ENCODE data around the gene FALEC.

The FALEC gene

GRCh38 chr1:150548324-150548631, 32.7 kb downstream of the FALEC start:
- DNase-seq = no peak

GRCh38 chr1:150548632-150549495, 33.3 kb downstream of the FALEC start, which contains the start of gene ADAMTSL4:
TSS of gene ADAMTSL4 (plus strand) at chr1:150549408. CDS start at chr1:150552289, 2,881 bp downstream.
- DNase-seq = peak; percentile 60

GRCh38 chr1:150549496-150550221, 34.1 kb downstream of the FALEC start:
- no peak for DNase-seq

- no peak for DNase-seq
Measured at GRCh38 chr1:150550222-150551050, 34.9 kb downstream of the FALEC start.

GRCh38 chr1:150551051-150551783, 35.7 kb downstream of the FALEC start:
- DNase-seq = peak; percentile 33

- no peak for DNase-seq
Measured at GRCh38 chr1:150551784-150552127, 36.2 kb downstream of the FALEC start.

GRCh38 chr1:150552128-150552910, 36.8 kb downstream of the FALEC start:
- peak; percentile 41 for DNase-seq

GRCh38 chr1:150552911-150553289, 37.3 kb downstream of the FALEC start:
- no peak for DNase-seq

- no peak for DNase-seq
Measured at GRCh38 chr1:150553392-150554085, 38.0 kb downstream of the FALEC start.

GRCh38 chr1:150554086-150554452, 38.5 kb downstream of the FALEC start:
- no peak for DNase-seq

GRCh38 chr1:150555198-150555970, 39.8 kb downstream of the FALEC start:
- DNase-seq = no peak

- DNase-seq = no peak
Measured at GRCh38 chr1:150555971-150556865, 40.7 kb downstream of the FALEC start.

GRCh38 chr1:150557065-150557600, 41.6 kb downstream of the FALEC start:
- no peak for DNase-seq

GRCh38 chr1:150557813-150558212, 42.3 kb downstream of the FALEC start:
- no peak for DNase-seq

- DNase-seq = no peak
Measured at GRCh38 chr1:150558303-150558704, 42.8 kb downstream of the FALEC start.

- DNase-seq = no peak
Measured at GRCh38 chr1:150558761-150559655, 43.5 kb downstream of the FALEC start.

- no peak for DNase-seq
Measured at GRCh38 chr1:150559656-150560010, 44.1 kb downstream of the FALEC start.

- DNase-seq = peak; percentile 84
Measured at GRCh38 chr1:150560011-150560438, 44.5 kb downstream of the FALEC start.
